HG02973 (cell line): ENCODE results near the gene SYNGR2.
"Not testable (repeated sequence)": the region's sequence is repeated elsewhere in the genome, so short reads cannot be mapped to it uniquely, and the experiment has no call there.

Experiments
- ATAC-seq: cut with Tn5 transposase; IDR thresholded peaks from one replicate; pipeline ENCODE4 v1.9.1; 2021; ENCODE audit warnings: moderate library complexity; ENCODE audit not compliant: unreplicated experiment

The SYNGR2 gene

GRCh38 chr17:78129351-78130089 is 38.9 kb upstream of the SYNGR2 start:
- no peak for ATAC-seq

- no peak for ATAC-seq
These were observed 38.3 kb upstream of the SYNGR2 start for GRCh38 chr17:78130090-78130436.

GRCh38 chr17:78130437-78131101 is 37.8 kb upstream of the SYNGR2 start, which contains the start of gene TMC8:
Gene TMC8, plus strand, starts transcription at chr17:78130771. Its CDS starts 818 bp downstream, at chr17:78131589.
- peak; percentile 23 for ATAC-seq

GRCh38 chr17:78131172-78132083 is 37.0 kb upstream of the SYNGR2 start:
- no peak for ATAC-seq

- ATAC-seq: no peak
These were observed 36.2 kb upstream of the SYNGR2 start for GRCh38 chr17:78132084-78132676.

GRCh38 chr17:78132767-78133178 is 35.6 kb upstream of the SYNGR2 start:
- no peak for ATAC-seq

- ATAC-seq: no peak
These were observed 35.0 kb upstream of the SYNGR2 start for GRCh38 chr17:78133179-78133951.

- ATAC-seq: no peak
These were observed 34.1 kb upstream of the SYNGR2 start for GRCh38 chr17:78133971-78134898.

- ATAC-seq: no peak
These were observed 33.4 kb upstream of the SYNGR2 start for GRCh38 chr17:78134899-78135385.

GRCh38 chr17:78135858-78136500 is 32.4 kb upstream of the SYNGR2 start:
- no peak for ATAC-seq

- ATAC-seq: no peak
These were observed 30.8 kb upstream of the SYNGR2 start for GRCh38 chr17:78137392-78138203.

GRCh38 chr17:78138204-78139060 is 29.9 kb upstream of the SYNGR2 start:
- ATAC-seq: no peak

- ATAC-seq: not testable (repeated sequence)
These were observed 28.6 kb upstream of the SYNGR2 start for GRCh38 chr17:78139861-78140168.

- ATAC-seq: peak; percentile 67
These were observed 28.0 kb upstream of the SYNGR2 start for GRCh38 chr17:78140169-78141051.

- no peak for ATAC-seq
These were observed 26.8 kb upstream of the SYNGR2 start for GRCh38 chr17:78141437-78142118.
